HS-27A (cell line): ENCODE data around the gene OR56A3.
A peak's percentile ranks its signal among the peaks of the same experiment; 100 is the strongest.
"Not testable (repeated sequence)": the region's sequence is repeated elsewhere in the genome, so short reads cannot be mapped to it uniquely, and the experiment has no call there.

ENCODE experiments used
- DNase-seq: peaks from one replicate; pipeline ENCODE4 v3.0.0-alpha.2; 2012; ENCODE audit warnings: low read depth, missing footprints

The OR56A3 gene

GRCh38 chr11:5941951-5942350, at the start of gene OR56A3:
OR56A3 (plus strand) TSS chr11:5942251; CDS start chr11:5947347, 5,096 bp downstream.
- no peak for DNase-seq

GRCh38 chr11:5892908-5893307, 49.1 kb upstream of the OR56A3 start, which contains the start of gene OR52E5:
OR52E5 (plus strand) TSS chr11:5893208; CDS start chr11:5900777, 7,569 bp downstream.
- no peak for DNase-seq

- no peak for DNase-seq
These were observed 42.5 kb upstream of the OR56A3 start for GRCh38 chr11:5899534-5899933.

GRCh38 chr11:5910540-5910939, 31.5 kb upstream of the OR56A3 start:
- no peak for DNase-seq

GRCh38 chr11:5922749-5923426, 19.2 kb upstream of the OR56A3 start:
- DNase-seq: peak; percentile 8

- no peak for DNase-seq
These were observed 18.6 kb upstream of the OR56A3 start for GRCh38 chr11:5923427-5923776.

GRCh38 chr11:5923794-5924193, 18.3 kb upstream of the OR56A3 start:
- DNase-seq: no peak

- no peak for DNase-seq
These were observed 13.8 kb upstream of the OR56A3 start for GRCh38 chr11:5928271-5928670.

- no peak for DNase-seq
These were observed 13.2 kb upstream of the OR56A3 start for GRCh38 chr11:5928811-5929210.

GRCh38 chr11:5929571-5930368, 12.3 kb upstream of the OR56A3 start:
- no peak for DNase-seq

GRCh38 chr11:5930614-5931013, 11.4 kb upstream of the OR56A3 start:
- DNase-seq: no peak

GRCh38 chr11:5931061-5931460, 11.0 kb upstream of the OR56A3 start:
- DNase-seq: no peak

- no peak for DNase-seq
These were observed 9.4 kb upstream of the OR56A3 start for GRCh38 chr11:5932671-5933070.

GRCh38 chr11:5933116-5933515, 8.9 kb upstream of the OR56A3 start:
- DNase-seq: no peak

GRCh38 chr11:5937868-5938602, 4.0 kb upstream of the OR56A3 start:
- DNase-seq: no peak

GRCh38 chr11:5938603-5938965, 3.5 kb upstream of the OR56A3 start:
- DNase-seq: no peak

- DNase-seq: no peak
These were observed 1.3 kb upstream of the OR56A3 start for GRCh38 chr11:5940748-5941147.

- no peak for DNase-seq
These were observed 13.5 kb downstream of the OR56A3 start for GRCh38 chr11:5955586-5955985.

GRCh38 chr11:5960704-5961320, 18.8 kb downstream of the OR56A3 start:
- DNase-seq: not testable (repeated sequence)

GRCh38 chr11:5966958-5967357, 24.9 kb downstream of the OR56A3 start:
- DNase-seq: no peak

- DNase-seq: no peak
These were observed 25.7 kb downstream of the OR56A3 start for GRCh38 chr11:5967708-5968107.

GRCh38 chr11:5968394-5968793, 26.3 kb downstream of the OR56A3 start, which contains the start of gene OR56A5:
OR56A5 (minus strand) TSS chr11:5968494; CDS start chr11:5968494, 0 bp downstream.
- DNase-seq: no peak
